GDM1 (cell line): ENCODE data around the gene MAP1S.
A peak's percentile ranks its signal among the peaks of the same experiment; 100 is the strongest.

ENCODE experiments used
- DNase-seq: peaks from one replicate; lab custom pipeline; 2025; lab: John Stamatoyannopoulos, UW

Gene MAP1S

DNA sequence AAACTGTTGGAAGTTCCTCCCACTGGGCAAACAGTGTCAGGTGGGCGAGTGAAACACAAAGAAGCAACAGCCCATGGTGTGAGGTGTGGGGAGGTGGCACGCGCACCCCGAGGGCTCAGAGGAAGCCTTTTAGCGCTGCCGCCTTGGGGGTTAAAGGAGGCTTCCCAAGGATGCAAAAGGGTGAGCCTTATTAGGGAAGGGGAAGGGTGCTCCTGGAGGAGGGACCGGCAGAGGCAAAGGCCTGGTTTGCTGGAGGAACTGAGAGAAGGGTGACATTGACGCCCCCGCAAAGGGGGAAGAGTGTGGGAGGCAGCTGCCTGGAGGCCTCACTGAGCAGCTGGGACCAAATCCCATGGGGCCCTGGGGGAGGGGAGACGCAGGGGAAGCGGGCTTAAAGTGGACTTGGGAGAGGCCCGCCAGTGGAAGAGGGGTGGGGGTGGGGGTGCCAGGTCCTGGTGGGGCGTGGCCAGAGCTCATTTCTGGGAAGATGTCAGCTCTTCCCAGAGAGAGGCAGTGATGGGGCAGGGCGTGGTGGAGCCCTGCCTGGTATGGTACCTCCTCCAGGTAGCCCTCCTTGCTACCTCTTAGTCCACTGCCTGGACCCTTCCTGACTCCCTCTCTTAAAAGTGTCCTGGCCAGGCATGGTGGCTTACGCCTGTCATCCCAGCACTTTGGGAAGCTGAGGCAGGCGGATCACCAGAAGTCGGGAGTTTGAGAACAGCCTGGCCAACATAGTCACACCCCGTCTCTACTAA, 20.0 kb downstream of the MAP1S start:
- DNase-seq = no peak

DNA sequence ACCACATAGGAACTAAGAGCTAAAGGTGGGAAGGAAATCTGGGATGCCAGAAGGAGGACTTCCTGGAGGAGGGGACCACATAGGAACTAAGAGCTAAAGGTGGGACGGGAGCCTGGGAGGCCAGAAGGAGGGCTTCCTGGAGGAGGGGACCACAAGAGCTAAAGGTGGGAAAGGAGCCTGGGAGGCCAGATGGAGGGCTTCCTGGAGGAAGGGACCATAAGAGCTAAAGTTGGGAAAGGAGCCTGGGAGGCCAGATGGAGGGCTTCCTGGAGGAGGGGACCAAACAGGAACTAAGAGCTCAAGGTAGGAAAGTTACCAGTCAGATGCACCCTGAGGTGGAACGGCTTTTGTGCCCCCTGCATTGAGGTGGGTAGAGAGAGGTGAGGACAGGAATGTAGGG, 22.2 kb downstream of the MAP1S start:
- DNase-seq = no peak

DNA sequence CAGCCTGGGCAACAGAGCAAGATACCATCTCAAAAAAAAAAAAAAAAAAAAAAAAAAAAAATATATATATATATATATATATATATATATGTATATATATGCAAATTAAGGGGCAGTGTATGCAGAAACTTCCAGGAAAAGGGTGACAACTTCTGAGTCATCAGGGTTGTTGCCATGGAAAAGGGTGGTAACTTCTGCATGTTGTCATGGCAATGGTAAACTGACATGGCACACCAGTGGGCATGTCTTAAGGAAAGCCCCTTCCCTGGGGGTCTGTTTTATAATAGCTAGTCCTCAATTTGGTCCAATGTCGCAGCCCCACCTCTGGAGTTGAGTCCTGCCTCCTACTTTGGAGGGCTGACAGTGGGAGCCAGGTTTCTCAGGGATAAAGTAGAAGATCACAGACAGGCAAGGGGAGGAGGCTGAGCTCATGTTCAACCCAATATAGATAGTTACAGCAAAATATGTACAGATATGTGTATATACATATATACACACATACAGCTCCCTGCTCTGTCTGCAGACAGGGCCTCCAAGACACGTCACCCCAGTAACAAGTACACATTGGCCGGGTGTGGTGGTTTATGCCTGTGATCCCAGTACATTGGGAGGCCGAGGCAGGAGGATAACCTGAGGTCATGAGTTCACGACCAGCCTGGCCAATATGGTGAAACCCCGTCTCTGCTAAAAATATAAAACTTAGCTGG, 24.7 kb downstream of the MAP1S start:
- no peak for DNase-seq

DNA sequence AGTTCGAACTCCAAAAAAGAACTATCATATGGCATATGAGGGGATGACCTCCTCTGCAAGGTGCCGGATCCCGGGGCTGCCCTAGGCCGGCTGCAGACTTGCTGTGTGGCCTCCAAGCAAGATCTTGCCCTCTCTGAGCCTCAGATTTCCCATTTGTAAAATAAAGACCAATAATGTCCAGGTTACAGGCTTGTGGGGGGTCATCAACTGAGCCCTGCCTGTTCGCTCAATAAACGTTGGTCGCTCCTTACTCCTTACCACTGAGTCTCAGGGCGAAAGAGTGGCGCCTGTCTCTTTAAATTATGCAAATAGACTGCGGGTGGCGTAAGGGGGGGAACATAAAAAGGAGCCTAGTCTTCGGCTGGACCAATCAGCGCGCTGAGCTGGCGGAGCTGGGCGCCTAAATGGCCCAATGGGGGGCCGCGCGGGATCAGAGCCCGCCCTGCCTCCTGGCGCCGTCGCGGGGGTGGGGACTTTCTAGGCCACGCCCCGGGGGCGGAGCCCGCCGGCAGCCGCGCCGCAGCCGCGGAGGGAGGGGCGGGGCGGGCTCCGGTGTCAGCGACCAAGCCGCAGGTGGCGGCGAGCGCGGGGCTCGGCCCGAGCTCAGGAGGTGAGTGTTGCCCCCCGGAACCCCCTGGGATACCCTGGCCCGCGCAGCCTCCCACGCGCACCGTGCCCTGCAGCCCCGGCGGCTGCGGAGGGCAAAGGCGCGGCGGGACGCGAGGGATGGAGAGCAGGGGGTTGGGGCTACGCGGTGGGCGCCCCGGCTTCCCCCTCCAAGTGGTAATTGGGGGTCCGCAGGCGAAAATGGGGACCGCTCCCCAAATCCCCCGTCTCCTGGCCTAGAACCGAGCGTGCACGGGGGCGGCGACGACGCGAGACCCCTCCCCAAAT, 28.2 kb downstream of the MAP1S start:
- peak; percentile 91 for DNase-seq

DNA sequence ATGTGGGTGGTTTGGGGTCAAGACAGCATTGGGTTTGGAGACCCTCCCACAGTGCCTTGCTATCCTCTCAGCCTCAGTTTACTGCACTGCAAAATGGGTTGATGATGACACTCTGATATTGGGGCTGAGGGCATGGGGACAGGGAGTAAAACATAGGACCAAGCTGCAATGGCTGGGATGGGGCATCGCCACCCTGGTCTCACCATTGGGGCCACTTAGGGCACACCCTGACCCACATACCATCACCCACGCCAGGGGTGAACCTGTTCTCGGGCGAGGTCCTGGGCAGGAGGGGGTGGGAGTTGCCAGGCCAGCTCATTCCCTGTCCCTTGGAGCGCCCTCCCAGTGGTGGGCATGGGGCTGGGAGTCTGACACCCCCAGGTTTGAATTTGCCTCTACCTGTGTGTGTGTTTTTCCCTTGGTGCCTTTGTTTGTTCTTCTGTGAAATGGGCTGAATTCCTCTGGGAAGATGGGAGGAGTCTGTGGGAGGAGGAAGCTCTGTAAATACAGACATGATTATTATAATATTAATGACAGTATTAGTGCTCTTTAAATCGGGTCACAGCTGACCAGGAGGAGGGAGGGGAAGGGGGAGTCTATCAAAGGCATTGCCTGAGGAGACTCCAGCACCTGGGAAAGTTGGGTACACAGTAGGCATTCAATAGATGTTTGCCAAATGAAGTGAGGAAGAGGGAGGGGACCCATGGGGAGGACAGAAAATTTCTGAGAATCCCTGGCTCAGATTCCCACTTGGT, 29.8 kb downstream of the MAP1S start:
- no peak for DNase-seq

DNA sequence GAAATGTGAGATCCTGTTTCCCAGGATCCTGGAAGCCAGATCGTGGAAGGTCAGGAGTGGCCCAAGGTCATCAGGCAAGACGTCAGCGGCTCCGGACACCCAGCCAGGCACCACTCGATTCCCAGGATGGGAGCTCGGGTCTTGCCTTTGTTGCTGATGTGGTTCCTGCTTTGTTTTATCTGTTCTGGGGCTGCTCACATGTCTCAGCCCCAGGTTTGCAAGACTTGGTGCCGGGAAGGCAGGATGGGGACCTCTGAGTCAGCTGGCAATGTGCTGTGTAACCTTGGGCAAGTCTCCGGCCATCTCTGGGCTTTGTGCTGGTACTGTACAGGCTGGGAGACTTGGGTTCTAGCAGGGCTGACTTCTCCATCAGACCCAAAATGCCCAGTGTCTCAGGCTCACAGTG, 30.6 kb downstream of the MAP1S start:
- no peak for DNase-seq

DNA sequence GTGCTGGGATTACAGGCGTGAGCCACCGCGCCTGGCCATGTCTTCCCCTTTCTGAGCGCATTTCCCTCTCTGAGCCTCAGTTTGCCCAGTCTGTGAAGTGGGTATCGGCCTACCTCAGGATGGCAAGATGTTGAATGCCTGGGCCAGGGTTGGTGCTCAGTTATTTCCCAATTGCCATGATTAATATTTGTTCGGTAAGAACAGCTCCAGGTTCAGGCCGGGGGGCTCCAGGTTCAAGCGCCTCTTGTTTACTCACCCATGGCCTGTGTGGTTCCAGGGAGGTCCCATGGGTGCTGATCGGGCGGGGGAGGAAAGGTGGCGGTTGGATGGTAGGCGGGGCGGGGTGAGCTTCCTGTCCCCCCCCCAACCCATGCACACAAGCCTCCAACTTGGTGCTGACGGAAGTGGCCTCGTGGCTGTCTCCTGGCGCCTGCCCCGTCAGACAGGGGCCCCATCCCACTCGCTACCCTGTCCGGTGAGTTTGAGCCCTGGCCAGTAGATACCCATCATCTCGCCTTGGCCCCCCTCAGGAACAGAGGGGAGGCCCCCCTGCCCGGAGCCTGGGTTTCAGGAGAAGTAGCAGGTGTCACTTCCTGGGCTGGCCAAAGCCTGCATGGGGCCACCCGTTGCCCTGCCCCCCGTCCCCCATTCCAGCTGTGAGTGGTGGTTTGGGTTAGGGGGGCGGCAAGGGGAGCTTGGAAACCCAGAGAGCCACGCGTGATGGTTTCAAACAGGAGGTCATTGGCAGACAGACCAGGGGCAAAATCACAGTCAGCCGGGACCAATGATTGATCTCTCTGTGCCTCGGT, 32.0 kb downstream of the MAP1S start, which contains the start of gene FCHO1:
TSS of gene FCHO1 (plus strand) at position 375 of the 809 bp plus-strand sequence. CDS start 3,688 bp downstream, outside the sequence.
- no peak for DNase-seq

DNA sequence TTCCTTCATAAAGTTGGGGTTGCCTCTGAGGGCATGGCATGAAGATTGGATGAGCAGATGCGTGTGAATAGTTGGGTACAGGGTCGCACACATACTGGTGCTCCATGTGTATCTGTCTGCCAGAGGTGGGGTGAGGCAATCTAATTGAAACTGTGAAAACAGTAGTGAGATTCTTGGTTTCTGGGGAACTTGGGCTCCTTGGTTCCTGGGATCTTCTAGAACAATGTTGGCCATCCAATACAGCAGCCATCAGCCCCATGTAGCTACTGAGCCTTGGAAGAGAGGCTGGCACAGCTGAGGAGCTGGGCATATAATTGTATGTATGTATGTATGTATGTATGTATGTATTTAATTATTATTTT, 32.6 kb downstream of the MAP1S start:
- DNase-seq = no peak

DNA sequence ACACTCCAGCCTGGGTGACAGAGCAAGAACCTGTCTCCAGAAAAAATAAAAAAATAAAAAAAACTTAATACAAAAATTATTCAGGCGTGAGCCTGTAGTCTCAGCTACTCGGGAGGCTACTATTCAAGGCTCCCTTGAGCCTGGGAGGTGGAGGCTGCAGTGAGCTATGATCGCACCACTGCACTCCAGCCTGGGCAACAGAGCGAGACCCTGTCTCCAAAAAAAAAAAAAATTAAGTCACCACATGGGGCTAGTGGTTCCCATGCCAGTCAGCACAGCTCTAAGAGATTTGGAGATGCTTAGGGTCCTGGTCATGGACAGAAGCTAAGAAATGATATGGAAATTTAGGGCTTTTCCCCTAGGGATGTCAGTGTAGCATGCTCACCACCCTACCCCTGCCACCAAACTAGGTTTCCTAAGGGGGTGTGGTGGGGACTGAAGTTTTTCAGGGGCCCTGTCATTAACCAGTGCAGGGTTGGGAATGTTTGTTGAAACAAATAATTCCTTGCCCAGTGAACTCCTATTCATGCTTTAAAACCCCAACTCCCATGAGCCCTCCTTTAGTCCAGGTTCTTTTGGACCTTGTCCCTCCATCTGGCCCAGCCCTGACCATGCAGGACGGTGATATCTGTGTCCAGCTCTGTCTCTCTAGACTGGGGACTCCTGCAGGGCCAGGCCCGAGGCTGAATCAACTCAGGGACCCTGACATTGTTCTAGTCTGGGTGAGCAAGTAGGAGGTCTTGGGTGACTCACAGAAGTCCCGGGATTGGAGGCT, 33.8 kb downstream of the MAP1S start:
- DNase-seq = no peak

DNA sequence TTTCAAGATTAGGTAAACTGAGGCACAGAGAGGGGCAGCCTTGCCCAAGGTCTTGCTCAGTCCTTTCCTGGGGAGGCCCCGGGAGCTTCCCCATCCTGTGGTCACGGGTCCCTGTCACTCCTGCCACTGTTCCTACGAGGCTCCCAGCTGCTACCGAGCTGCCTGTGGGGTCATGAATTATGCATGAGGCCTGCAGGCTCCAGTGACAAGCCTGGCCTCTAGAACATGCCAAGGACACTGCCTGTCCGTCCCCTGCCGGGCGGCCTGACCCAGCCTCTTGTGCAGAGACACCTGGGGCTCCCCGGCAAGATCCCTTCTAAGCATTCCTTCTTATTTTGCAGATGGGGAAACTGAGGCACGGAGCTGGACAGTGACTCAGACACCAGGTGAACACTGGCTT, 34.7 kb downstream of the MAP1S start:
- DNase-seq = no peak

DNA sequence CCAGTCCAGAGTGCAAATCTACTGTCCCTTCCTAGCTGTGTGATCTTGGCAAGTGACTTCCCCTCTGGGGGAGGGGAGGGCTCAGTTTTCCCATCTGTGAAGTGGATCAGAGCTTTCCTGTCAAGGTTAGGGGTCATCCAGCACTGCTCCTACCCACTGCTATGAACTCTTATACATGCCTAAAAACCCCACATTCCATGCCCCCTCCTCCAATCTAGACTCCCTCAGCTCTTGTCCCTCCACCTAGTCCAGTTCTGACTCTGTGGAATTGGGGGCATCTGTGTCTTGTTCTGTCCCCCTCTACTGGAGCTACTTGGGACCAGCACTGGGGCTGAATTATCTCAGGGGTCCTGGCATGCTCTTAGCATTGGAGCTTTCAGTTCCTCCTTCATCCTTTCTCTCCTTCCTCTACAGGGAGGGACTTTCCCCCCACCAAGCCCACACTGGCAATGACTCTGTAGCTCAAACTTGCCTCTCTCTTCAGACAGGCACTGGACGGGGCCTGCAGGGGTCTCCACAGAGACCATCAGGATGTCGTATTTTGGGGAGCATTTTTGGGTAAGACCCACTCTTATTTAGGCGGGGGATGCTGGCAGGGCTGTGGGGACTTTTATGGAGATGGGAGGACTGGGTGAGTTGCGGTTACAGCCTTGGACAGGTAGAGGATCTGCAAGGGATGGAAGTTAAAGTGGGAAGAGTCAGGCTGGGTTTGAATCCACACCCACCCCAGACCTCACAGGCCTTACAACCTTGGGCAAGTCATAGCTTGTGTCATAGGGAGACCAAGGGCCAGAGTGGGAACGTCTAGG, 35.6 kb downstream of the MAP1S start:
- no peak for DNase-seq

DNA sequence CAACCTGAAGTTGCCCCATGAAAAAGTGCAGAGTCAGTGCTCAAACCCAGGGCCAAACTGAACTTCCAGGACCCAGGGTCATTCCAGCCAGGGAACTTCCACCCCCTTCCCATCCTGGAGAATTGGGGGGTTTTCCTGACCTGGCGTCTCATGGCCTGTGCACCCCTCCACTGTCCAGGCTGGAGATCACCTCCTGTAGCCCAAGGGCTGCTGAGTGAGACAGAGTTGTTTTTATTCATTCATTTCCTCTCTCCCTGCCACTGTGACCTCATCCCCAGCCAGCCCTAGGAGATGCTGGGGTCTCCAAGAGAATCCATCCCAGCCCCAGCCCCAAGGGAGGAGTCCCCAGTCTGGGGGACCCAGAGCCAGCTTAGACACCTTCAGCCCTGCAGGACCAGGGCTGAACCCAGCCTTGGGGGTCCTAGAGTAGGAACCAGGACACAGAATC, 36.2 kb downstream of the MAP1S start:
- DNase-seq = no peak

DNA sequence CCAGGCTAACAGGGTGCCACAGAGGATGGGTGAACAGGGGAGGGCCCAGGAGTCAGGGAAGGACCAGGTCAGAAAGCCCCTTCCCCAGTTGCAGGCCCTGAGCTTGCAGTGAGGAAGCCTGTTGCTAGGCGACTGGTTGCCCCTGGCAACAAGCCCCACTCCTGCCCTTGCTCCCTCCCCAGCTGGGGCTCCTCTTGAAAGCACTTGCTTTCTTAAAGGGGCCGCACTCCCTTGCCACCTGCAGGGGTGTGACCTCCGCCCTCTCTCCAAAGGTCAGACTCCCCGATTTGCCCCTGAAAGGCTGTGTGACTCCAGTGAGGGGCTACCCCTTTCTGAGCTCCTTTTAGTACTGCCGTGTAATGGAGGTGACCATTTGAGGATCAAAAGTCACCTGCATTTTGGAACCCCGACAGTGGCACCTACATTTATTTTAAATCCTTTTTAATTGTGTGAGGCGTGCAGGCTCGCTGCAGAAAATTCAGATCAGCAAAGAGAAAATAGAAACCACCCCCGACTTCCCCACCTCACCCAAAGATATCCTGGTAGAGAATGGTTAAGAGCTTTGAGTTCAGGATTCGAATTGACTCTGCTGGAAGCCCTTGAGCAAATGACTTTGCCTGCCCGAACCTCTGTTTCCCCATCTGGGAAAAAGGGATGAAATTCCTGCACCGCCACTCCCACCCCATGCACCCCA, 36.8 kb downstream of the MAP1S start:
- DNase-seq = peak; percentile 22

DNA sequence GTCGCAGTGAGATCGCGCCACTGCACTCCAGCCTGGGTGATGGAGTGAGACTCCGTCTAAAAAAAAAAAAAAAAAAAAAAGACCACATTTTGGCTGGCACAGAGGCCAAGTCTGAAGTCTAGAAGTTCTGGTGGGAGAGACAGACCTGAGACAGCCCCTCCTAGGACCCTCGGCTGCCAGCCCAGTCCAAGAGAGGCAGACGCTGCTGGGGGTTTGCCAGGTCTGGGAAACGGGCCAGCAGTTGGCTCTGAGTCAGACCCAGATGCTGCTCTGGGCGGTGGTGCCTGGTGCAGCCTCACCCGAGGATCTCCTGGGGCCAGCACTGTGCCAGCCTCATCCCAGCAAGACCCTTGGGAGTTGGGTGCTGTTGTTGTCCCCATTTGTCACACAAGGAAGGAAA, 37.8 kb downstream of the MAP1S start:
- no peak for DNase-seq

DNA sequence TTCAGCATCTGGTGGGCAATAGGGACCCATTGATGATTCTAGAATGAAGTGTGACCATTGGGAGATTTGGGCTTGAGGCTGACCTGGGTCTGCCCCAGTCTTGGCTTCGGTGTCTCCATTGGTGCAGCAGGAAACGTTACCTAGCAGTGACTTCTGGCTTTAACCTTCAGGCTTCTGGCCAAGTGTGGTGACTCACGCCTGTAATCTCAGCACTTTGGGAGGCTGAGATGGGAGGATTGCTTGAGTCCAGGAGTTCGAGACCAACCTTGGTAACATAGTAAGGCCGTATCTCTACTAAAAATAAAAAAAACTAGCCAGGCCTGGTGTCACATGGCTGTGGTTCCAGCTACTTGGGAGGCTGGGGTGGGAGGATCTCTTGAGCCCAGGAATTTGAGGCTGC, 39.2 kb downstream of the MAP1S start:
- DNase-seq = no peak

DNA sequence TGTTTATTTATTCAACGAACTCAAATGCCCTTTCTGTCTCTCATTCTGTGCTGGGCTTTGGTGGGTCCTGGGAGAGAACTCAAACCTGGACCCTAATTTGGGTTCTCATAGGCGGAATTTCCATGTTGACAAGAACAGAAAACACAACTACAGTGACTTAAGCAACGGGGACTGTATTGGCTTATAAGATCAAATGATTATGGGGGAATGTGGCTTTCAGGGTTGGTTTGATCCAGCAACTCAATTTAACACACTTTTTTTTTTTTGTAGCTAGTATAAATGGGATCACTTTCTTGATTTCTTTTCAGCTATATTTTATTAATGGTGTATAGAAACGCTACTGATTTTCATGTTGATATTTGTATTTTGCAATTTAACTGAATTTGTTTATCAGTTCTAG, 41.9 kb downstream of the MAP1S start:
- no peak for DNase-seq

DNA sequence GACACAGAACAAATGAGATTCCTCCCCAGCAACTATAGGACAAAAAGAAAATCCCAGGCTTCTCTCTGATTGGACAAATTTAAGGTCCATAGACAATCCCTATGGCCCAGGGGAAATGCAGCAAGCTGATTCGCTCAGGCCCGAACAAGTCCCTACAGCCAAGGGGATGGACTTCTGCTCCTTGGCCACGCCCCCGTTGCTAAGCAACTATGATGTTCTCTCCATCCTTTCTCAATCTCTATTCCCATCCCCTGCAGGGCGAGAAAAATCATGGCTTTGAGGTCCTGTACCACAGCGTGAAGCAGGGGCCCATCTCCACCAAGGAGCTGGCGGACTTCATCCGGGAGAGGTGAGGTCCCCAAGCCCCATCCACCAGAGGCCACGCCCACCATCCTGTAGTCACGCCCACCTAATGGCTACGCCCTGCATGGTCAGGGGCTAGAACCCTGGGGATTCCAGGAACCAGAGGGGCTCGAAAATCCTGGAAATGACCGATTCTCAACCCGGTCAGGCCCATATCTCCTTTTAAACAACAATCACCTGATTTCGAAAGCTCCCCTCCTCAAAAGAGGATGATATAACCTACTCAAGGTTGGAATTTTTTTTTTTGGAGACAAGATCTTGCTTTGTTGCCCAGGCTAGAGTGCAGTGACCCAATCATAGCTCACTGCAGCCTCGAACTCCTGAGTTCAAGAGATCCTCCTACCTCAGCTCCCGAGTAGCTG, 43.4 kb downstream of the MAP1S start:
- peak; percentile 19 for DNase-seq

DNA sequence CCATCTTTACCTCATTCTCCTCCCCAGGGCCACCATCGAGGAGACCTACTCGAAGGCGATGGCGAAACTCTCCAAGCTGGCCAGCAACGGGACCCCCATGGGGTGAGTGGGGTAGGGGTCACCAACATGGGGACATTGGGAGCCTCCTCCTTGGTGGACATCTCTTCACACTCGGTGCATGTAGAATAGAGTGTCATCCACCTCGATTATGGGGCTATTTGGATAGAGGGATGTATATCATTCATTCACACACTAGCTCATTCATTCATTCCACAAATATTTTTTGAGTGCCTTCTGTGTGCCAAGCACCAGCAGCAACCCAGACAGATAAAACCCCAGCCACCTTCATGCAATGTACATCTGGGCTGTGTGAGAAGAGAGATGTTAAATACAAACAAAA, 45.1 kb downstream of the MAP1S start:
- DNase-seq = no peak
